GM12878 (cell line): Measurements from ENCODE around the gene SMO. TPM values are rescaled to one million over a fixed set of nuclear protein-coding genes. Genes with fewer than 3 reads are reported as not detected.

Experiments used
- BACH1 ChIP-seq: fragments of 450-650 bp; IDR thresholded peaks from 2 replicates; pipeline ENCODE4 v1.6.1; 2017; ENCODE audit warnings: mild to moderate bottlenecking, borderline replicate concordance
- BCL3 ChIP-seq: IDR thresholded peaks from 2 replicates; pipeline ENCODE4 v1.6.1; 2011; ENCODE audit warnings: borderline replicate concordance, low read depth, mild to moderate bottlenecking, moderate library complexity, low read length; ENCODE audit not compliant: insufficient read depth, poor library complexity, severe bottlenecking
- CEBPB ChIP-seq, 2 experiments: fragments of 150-350 bp in 1 of 2; IDR thresholded peaks; 2 replicates each; pipeline ENCODE4 v1.6.1; 2012 to 2014; ENCODE audit warnings: low read depth in 2 of 2, low read length in 2 of 2, borderline replicate concordance in 1 of 2, inconsistent platforms in 1 of 2
- FOXM1 ChIP-seq: IDR thresholded peaks from 2 replicates; pipeline ENCODE4 v1.6.1; 2012; ENCODE audit warnings: low read depth, mild to moderate bottlenecking, inconsistent platforms, low read length, moderate library complexity
- IKZF1 ChIP-seq: fragments of 450-650 bp; conservative IDR thresholded peaks from 2 replicates; pipeline ENCODE4 v1.6.1; 2017; ENCODE audit warnings: antibody characterized with exemption, mild to moderate bottlenecking
- MYB ChIP-seq: fragments of 150-350 bp; IDR thresholded peaks from 2 replicates; pipeline ENCODE4 v1.6.1; 2014; ENCODE audit warnings: mild to moderate bottlenecking, low read depth, low read length, borderline replicate concordance
- POLR2AphosphoS5 ChIP-seq: IDR thresholded peaks from 2 replicates; pipeline ENCODE4 v1.6.1; 2011; ENCODE audit warnings: mild to moderate bottlenecking, low read length, inconsistent platforms
- RAD21 ChIP-seq: IDR thresholded peaks from 2 replicates; pipeline ENCODE4 v1.6.1; 2011; ENCODE audit warnings: mild to moderate bottlenecking, low read depth, low read length, moderate library complexity; ENCODE audit not compliant: insufficient read depth
- RCOR1 ChIP-seq: conservative IDR thresholded peaks from 2 replicates; pipeline ENCODE4 v1.6.1; 2012; ENCODE audit warnings: low read depth, low read length, improper control_type of control experiment
- ZNF207 ChIP-seq: fragments of 450-650 bp; IDR thresholded peaks from 2 replicates; pipeline ENCODE4 v1.6.1; 2014; ENCODE audit warnings: antibody characterized with exemption, mild to moderate bottlenecking, borderline replicate concordance
- polyA plus RNA-seq, 11 experiments: library from polyadenylated mRNA; depleted of rRNA in 4 of 11; unstranded in 6 of 11; stranded (reverse) in 5 of 11; fragments of >200 nt; fragmentation: Nextera tagmentation in 4 of 11; fragmentation: Illumina TruSeq in 1 of 11; extraction: Ambion mirVana in 4 of 11; extraction: Trizol in 1 of 11; gene quantifications; 1 replicate in 1 of 11; 2 replicates in 10 of 11; pipeline versions ENCODE4 v1.2.1 to v1.2.3, GENCODE V29; 2011 to 2016; ENCODE audit warnings: inconsistent platforms in 2 of 11, missing spikeins in 2 of 11, low read depth in 1 of 11
- total RNA-seq, 4 experiments: library from RNA; depleted of rRNA in 3 of 4; stranded (reverse); fragments of >200 nt in 3 of 4; fragmentation: Illumina TruSeq in 1 of 4; extraction: Trizol in 1 of 4; gene quantifications; 2 replicates each; pipeline versions ENCODE4 v1.2.1 to v1.2.3, GENCODE V29; 2013 to 2021
- TF ChIP-seq, protein P1 (sequence below): IDR thresholded peaks from 2 replicates; pipeline ENCODE4 v1.6.1; 2012; ENCODE audit warnings: improper control_type of control experiment, low read depth, low read length; ENCODE audit not compliant: insufficient replicate concordance
- TF ChIP-seq, protein P2 (sequence below): fragments of 450-650 bp; IDR thresholded peaks from 2 replicates; pipeline ENCODE4 v1.6.1; 2016; ENCODE audit warnings: mild to moderate bottlenecking, moderate library complexity, borderline replicate concordance
- TF ChIP-seq, protein P3 (sequence below): fragments of 450-650 bp; IDR thresholded peaks from 2 replicates; pipeline ENCODE4 v1.6.1; 2017; ENCODE audit warnings: mild to moderate bottlenecking, moderate library complexity

The SMO gene
- total and polyA plus RNA-seq, 10 of the 15 experiments (the other 5 are each of a cell fraction or from before 2014, with no cell fraction given), result 0.40 to 11.2 (median 2.6) TPM

DNA sequence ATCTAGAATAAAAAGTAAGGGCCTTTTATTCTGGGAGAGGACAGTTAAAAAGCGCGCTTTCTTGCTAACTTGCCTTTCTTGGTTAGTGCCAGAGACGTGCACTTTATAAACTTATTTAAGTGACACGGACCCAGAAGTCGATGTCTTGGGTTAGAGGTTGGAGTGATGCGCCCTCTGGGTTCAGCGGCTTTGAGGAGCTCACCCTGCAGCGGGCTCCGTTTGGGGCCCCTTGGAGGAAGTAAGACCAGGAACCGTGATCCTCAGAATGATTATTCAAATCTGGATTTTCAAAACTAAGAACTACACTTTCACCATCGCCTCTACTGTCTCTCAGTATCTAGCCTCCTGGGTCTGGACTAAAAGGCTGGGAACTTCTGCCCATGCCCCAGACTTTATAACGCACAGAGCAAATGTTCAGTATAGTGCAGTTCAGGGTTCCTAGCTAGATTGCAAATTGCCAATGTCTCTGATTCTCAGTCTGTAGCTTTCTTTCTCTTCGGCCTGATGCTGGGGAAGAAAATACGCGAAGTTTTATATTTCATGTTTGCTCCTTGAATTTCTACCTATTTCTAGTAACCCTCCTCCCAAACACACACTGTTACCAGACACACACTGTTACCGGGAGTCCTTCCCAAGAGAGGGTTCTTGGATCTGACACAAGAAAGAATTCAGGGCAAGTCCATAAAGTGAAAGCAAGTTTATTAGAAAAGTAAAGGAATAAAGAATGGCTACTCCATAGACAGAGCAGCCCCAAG lies 18.6 kb upstream of the SMO start (continued):
- TF ChIP-seq, protein P1, sequence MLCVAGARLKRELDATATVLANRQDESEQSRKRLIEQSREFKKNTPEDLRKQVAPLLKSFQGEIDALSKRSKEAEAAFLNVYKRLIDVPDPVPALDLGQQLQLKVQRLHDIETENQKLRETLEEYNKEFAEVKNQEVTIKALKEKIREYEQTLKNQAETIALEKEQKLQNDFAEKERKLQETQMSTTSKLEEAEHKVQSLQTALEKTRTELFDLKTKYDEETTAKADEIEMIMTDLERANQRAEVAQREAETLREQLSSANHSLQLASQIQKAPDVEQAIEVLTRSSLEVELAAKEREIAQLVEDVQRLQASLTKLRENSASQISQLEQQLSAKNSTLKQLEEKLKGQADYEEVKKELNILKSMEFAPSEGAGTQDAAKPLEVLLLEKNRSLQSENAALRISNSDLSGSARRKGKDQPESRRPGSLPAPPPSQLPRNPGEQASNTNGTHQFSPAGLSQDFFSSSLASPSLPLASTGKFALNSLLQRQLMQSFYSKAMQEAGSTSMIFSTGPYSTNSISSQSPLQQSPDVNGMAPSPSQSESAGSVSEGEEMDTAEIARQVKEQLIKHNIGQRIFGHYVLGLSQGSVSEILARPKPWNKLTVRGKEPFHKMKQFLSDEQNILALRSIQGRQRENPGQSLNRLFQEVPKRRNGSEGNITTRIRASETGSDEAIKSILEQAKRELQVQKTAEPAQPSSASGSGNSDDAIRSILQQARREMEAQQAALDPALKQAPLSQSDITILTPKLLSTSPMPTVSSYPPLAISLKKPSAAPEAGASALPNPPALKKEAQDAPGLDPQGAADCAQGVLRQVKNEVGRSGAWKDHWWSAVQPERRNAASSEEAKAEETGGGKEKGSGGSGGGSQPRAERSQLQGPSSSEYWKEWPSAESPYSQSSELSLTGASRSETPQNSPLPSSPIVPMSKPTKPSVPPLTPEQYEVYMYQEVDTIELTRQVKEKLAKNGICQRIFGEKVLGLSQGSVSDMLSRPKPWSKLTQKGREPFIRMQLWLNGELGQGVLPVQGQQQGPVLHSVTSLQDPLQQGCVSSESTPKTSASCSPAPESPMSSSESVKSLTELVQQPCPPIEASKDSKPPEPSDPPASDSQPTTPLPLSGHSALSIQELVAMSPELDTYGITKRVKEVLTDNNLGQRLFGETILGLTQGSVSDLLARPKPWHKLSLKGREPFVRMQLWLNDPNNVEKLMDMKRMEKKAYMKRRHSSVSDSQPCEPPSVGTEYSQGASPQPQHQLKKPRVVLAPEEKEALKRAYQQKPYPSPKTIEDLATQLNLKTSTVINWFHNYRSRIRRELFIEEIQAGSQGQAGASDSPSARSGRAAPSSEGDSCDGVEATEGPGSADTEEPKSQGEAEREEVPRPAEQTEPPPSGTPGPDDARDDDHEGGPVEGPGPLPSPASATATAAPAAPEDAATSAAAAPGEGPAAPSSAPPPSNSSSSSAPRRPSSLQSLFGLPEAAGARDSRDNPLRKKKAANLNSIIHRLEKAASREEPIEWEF, result no peak
- TF ChIP-seq RCOR1 (no peak), FOXM1 (peak; percentile 52), RAD21 (peak; percentile 14; the same call in 1 of the 2 replicates), IKZF1 (no peak), MYB (no peak), CEBPB (IDR thresholded peaks at IDR 0.05; ENCODE audit: borderline replicate concordance in 1 of 2, low read depth in 2 of 2, low read length in 2 of 2) (no peak), BACH1 (no peak), BCL3 (peak; percentile 27), ZNF207 (no peak), POLR2AphosphoS5 (peak; percentile 22; the same call in 1 of the 2 replicates)
- TF ChIP-seq, protein P2, sequence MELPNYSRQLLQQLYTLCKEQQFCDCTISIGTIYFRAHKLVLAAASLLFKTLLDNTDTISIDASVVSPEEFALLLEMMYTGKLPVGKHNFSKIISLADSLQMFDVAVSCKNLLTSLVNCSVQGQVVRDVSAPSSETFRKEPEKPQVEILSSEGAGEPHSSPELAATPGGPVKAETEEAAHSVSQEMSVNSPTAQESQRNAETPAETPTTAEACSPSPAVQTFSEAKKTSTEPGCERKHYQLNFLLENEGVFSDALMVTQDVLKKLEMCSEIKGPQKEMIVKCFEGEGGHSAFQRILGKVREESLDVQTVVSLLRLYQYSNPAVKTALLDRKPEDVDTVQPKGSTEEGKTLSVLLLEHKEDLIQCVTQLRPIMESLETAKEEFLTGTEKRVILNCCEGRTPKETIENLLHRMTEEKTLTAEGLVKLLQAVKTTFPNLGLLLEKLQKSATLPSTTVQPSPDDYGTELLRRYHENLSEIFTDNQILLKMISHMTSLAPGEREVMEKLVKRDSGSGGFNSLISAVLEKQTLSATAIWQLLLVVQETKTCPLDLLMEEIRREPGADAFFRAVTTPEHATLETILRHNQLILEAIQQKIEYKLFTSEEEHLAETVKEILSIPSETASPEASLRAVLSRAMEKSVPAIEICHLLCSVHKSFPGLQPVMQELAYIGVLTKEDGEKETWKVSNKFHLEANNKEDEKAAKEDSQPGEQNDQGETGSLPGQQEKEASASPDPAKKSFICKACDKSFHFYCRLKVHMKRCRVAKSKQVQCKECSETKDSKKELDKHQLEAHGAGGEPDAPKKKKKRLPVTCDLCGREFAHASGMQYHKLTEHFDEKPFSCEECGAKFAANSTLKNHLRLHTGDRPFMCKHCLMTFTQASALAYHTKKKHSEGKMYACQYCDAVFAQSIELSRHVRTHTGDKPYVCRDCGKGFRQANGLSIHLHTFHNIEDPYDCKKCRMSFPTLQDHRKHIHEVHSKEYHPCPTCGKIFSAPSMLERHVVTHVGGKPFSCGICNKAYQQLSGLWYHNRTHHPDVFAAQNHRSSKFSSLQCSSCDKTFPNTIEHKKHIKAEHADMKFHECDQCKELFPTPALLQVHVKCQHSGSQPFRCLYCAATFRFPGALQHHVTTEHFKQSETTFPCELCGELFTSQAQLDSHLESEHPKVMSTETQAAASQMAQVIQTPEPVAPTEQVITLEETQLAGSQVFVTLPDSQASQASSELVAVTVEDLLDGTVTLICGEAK, result no peak
- TF ChIP-seq, protein P3, sequence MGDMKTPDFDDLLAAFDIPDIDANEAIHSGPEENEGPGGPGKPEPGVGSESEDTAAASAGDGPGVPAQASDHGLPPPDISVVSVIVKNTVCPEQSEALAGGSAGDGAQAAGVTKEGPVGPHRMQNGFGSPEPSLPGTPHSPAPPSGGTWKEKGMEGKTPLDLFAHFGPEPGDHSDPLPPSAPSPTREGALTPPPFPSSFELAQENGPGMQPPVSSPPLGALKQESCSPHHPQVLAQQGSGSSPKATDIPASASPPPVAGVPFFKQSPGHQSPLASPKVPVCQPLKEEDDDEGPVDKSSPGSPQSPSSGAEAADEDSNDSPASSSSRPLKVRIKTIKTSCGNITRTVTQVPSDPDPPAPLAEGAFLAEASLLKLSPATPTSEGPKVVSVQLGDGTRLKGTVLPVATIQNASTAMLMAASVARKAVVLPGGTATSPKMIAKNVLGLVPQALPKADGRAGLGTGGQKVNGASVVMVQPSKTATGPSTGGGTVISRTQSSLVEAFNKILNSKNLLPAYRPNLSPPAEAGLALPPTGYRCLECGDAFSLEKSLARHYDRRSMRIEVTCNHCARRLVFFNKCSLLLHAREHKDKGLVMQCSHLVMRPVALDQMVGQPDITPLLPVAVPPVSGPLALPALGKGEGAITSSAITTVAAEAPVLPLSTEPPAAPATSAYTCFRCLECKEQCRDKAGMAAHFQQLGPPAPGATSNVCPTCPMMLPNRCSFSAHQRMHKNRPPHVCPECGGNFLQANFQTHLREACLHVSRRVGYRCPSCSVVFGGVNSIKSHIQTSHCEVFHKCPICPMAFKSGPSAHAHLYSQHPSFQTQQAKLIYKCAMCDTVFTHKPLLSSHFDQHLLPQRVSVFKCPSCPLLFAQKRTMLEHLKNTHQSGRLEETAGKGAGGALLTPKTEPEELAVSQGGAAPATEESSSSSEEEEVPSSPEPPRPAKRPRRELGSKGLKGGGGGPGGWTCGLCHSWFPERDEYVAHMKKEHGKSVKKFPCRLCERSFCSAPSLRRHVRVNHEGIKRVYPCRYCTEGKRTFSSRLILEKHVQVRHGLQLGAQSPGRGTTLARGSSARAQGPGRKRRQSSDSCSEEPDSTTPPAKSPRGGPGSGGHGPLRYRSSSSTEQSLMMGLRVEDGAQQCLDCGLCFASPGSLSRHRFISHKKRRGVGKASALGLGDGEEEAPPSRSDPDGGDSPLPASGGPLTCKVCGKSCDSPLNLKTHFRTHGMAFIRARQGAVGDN, result no peak
